CD1c-positive myeloid dendritic cell (primary cell): ENCODE data around the gene NTRK1.
A peak's percentile ranks its signal among the peaks of the same experiment; 100 is the strongest.

Experiments used
- DNase-seq: peaks from one replicate; pipeline ENCODE4 v3.0.0-alpha.2; 2016; ENCODE audit errors: extremely low spot score

The NTRK1 gene

DNA sequence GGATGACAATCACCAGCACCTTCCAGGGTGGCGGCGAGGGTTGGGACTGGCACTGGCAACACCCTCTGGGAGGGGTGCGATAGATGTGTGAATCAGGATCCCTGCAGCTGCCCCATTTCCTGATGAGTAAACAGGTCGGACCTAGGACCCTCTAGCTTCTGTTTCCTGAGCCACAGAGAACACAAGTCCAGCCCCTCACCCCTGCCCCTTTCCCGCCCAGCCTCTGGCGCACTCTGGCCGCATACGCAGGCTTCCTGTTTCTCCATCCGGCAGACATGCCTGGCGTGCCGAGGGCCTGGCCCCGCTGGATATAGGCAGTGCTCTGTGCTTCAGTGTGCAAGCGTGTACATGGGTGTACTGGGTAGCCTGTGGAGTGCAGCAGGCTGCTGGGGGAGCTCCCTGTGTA is 37.5 kb downstream of the NTRK1 start:
- peak; percentile 46 for DNase-seq

DNA sequence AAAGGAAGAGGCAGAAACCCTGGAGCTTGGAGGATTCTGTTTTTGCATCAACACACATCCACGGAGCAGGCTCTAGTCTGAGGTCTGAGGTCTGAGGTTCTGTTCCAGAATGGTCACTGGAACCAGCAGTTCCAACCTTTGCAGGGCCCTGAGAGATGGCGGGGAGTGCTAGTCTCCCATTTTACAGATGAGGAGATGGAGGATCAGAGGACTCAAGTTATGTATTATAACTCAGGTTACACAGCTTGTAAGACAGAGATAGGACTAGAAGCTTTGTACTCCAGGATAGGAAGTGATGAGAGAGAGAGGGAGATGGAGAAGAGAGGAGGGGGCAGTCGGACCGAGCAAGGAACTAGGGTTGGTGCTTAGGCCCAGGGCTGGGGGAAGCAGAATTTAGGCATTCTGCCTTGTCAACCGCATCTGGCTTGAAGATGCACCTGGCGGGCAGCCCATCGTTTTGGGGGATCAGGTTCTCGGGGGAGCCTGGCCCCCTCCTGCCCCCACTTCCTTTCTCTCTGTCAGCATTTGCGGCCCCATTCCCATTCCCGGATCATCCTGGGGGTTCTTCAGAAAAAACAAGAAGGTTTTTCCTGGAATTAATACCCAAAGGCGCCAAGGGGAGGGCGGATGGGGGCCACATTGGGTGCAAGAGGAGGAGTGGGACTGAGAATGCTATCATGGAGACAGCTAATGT is 38.5 kb downstream of the NTRK1 start:
- no peak for DNase-seq

DNA sequence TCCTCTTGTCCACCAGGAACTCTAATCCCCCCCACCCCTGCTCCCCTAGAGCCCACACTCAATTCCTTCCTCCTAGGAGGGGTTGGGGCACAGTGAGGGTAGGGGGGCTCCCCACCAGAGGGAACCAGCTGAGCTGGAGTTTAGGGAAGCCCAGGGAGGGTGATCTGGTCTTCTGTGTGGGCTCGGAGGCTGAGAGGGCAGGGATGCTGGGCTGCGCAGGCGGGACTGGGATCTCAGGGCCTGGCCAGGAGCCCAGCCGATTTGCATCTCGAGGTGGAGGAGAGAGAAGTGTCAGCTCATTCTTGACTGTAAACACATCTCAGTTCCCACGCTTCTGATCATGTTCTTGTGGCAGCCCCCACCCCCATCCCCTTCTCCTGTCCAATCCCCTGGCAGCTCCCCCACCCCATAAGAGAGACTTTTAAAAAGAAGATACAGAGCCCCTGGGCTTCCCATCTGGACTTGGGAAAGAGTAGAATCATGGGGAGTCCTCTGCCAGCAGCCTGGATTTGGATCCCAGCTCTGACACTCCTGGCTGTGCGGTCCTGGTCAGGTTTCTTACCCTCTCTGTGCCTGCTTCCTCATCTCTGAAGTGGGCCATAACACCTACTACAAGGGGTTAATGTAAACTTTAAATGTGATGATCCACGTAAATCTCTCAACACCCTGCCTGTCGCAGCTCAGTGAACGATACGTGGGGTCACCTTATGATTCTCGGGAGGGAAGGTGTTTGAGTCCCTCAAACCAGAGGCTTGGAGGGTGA is 39.5 kb downstream of the NTRK1 start:
- DNase-seq = peak; percentile 58

DNA sequence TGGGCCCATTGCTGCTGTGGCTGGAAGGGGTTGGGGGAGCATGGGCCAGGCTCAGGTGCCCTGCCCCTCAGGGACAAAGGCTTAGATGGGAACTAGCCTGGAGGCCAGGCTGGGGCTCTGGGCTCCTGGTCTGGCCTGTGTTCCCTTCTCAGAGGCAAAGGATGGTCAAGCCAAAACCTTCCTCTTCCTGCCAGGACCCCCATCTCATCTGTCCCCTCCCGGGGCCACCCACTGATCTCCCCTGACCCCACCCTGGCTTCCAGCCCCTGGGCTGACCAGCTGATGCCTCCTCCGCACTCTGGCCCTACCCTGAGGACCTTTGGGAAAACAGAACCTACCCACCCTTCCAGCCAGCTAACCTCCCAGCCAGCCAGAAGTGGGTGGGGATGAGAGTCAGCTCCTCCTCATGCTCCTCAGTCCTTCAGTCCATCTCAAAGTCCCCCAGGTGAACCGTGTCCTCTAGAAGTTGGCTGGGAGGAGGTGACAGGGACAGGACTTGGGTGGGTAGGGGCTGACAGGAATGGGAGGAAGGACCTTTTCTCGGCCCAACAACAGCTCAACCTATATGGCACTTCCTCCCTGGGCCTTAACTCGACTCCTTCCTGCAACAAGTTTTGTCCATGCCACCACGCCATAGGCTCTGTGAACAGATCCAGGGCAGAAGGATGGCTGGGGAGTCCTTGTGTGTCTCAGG is 40.4 kb downstream of the NTRK1 start:
- DNase-seq = no peak

DNA sequence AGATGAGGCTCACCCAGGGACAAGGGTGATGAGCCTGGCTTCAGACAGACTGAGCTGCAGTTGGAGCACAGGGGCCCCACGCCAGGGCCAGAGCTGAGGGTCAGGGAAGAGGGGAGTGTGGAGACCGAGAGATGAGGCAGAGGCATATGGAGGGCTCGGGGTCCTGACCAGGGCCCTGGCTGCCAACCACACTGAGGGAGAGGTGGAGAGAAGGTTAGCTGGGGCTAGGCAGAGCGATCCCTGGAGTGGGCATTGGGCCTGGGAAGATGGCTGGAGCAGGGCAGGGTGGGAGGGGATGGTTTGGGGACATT is 40.9 kb downstream of the NTRK1 start:
- DNase-seq = no peak

DNA sequence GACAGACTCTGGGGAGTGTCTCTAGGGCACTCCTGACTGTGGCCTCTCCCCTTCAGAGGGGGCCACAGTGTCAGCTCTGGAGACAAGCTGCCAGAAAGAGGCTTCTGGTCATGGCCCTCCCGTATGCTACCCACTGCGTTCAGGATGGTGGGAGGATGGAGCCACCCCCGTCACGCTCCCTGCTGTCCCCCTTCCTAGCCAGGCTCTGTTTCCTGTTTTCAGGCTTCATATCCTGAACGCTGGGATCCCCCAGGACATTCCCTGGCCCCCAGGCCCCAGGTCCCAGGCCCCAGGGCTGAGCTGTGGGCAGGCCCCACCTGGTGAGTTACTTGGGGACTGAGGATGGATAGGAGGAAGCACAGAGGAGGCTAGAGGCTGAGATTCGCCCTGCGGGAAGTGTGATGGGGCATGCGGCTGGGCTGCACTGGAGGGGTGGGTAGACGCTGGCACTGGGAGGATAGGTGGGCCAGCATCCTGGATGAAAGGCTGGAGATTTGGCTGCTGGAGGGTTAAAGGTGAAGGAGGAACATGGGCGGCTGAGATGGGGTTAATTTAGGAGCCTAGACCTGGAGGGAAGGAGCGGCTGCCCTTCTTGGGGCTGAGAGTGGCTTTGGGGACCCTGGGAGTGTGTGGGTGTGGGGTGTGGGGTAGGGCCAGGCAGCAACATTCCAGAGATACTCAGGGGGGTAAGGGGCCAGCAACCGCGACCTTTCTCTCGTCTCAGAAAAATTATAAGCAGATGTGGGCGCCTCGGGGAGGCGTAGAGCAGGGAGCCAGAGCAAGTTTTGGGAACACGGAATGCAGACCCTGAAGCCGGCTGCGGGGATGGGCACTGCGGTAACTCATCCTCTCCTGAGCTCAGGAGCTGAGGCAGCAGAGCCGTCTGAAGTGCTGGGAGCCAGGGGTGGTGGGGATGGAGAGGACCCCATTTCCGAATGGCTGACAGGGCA is 41.6 kb downstream of the NTRK1 start:
- no peak for DNase-seq

DNA sequence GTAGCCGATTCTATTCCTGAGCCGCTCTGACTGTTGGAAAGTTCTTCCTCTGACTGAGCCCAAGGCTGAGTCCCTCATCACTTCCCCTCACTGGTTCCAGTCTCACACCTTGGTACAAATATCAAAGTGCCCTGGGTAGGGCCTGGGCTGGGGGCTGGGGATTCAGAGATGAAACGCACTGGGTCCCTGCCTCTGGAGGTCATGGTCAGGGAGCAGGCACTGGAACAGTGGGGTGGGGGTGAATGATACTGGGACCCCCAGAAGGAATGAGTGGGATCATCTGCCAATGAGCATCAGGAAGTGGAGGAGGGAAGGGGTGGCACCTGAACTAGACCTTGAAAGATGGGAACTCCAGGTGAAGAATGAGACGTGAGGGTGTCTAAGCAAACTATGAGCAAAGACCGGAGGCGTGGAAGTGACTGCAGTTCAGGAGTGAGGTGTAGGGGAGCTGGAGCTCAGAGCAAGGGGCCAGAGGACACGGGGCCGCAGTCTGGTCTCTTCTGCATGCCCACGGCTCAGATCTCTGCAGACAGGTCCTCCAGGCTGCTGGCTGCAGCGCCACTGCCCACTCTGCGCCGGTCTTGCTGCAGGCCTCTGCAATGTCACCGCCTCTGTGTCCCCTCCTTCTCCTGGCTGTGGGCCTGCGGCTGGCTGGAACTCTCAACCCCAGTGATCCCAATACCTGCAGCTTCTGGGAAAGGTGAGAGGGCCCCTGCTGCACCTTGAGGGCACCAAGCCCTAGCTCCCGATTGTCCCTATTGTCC is 42.8 kb downstream of the NTRK1 start:
- no peak for DNase-seq

DNA sequence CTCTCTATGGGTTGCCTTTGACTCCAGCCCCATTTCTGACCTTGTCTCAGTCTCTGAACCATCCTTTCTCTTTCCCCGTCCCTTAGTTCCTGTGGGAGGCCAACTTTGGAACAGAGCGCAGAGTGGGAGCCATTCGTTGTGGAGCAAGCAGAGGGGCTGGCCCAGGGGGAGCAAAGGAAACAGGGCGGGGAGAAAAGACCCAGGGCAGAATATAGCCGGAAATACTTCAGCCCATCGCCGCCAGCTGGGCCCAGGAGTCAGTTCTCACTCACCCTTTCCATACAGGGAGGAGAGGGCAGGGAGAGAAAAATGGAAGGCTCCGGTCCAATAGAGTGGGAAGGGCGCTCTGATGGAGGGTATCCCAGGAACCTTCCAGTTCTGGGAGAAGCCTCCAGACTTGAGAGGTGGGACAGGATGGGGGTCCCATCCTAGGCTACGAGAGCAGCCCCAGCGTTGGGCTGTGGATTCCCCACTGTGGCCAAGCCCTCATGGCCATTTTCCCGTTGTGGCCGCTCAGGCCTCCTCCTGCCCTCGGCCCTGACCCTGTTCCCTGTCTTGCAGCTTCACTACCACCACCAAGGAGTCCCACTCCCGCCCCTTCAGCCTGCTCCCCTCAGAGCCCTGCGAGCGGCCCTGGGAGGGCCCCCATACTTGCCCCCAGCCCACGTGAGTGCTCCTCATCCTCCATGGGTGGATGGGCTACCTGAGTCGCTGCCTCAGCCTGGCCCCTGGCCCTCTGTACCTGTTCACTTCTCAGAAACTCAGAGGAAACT is 43.7 kb downstream of the NTRK1 start:
- no peak for DNase-seq

DNA sequence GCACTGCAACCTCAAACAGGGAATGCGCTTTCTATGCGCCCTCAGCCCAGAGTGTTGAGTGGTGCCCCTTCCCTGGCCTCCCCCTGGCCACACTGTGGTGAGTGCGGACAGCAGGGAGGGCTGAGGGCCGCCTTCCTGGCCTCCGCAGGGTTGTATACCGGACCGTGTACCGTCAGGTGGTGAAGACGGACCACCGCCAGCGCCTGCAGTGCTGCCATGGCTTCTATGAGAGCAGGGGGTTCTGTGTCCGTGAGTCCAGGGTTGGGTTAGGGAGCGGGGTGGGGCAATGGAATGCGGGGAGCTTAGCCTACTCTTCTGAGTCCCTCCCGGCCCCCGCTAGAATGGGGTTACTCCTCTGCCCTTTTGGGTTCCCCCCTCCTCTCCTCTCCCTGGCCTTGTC is 44.5 kb downstream of the NTRK1 start:
- DNase-seq = no peak

DNA sequence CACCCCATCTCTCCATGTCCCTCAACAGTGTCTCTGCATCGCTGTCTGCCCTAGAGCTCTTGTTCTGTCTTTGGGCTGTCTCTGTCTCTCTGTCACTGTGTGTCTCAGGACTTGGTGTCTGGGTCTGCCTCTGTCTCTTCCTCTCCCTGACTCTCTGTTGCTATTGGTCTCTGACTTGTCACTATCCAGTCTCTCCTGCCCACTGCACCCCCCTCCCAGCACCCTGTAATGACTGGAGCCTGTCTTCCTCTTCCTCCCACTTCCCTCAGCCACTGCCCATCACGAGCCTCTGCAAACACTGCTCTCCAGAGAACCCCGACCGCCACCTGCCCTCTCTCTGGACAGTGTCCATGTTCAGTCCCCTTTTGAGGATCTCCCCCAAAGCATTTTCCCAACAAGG is 45.0 kb downstream of the NTRK1 start:
- peak; percentile 58 for DNase-seq

DNA sequence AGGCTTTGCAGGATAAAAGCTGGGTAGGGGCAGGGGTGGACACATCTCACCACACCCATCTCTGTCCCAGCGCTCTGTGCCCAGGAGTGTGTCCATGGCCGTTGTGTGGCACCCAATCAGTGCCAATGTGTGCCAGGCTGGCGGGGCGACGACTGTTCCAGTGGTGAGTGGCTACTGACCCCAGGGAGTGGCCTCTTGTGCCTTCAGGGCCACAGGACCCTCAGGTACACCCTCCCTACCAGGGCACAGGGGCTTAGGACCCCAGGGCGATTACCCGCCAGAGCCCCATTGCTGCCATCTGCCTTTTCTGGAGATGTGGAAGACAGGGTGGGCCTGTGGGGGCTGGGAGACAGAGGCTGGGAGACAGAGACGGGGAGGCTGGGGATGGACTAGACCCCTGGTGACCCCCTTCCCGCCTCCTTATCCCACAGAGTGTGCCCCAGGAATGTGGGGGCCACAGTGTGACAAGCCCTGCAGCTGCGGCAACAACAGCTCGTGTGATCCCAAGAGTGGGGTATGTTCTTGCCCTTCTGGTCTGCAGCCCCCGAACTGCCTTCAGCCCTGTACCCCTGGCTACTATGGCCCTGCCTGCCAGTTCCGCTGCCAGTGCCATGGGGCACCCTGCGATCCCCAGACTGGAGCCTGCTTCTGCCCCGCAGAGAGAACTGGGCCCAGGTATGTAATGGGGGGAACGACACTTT is 45.7 kb downstream of the NTRK1 start:
- no peak for DNase-seq

DNA sequence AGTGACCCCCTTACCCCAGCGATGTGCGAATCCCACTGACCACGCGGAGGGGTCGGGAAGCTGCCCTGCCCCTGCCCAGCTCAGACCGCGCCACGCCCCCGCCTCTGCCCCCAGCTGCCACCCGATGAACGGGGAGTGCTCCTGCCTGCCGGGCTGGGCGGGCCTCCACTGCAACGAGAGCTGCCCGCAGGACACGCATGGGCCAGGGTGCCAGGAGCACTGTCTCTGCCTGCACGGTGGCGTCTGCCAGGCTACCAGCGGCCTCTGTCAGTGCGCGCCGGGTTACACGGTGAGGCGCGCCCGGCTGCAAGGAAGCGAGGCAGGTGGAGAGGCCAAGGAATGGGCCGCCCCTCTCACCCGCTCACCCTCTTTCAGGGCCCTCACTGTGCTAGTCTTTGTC is 47.9 kb downstream of the NTRK1 start:
- no peak for DNase-seq

DNA sequence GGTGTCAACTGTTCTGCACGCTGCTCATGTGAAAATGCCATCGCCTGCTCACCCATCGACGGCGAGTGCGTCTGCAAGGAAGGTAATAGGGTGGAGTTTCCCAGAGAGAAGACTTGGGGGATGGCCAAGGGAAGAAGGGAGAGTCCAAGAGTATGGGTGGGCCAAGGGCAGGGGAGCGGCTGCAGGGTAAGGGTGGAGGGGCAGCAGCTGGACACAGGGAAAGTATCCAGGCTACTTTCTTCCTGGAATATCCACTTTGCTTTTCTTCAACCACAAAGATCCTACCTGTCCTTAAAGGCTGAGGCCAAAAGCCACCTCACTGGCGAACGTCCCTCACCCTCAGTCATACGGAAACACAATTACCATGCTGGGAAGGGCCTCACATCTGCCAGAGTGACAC is 48.3 kb downstream of the NTRK1 start:
- DNase-seq = no peak

DNA sequence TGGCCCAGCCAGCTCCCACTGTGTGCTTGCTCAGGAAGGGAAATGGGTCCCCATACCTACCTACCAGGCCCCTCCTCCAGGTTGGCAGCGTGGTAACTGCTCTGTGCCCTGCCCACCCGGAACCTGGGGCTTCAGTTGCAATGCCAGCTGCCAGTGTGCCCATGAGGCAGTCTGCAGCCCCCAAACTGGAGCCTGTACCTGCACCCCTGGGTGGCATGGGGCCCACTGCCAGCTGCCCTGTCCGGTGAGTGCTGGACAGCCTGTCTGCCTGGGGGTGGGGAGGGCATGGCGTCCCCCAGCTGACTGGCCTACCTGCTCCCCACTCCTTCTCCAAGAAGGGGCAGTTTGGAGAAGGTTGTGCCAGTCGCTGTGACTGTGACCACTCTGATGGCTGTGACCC is 49.0 kb downstream of the NTRK1 start:
- DNase-seq = no peak

DNA sequence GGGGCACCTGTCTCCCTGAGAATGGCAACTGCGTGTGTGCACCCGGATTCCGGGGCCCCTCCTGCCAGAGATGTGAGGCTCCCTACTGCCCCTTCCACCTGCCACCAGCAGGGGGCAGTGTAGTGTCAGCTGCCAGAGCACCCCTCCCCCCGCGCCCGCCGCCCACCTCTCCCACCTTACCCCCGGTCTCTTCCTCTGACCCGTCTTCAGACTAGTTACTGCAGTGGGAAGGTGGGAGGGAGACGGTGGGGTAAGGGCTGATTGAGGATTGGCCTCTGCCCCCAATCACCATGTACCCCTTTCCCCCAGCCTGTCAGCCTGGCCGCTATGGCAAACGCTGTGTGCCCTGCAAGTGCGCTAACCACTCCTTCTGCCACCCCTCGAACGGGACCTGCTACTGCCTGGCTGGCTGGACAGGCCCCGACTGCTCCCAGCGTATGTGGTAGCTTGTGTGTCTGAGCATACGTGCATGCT is 49.7 kb downstream of the NTRK1 start:
- DNase-seq = peak; percentile 43

DNA sequence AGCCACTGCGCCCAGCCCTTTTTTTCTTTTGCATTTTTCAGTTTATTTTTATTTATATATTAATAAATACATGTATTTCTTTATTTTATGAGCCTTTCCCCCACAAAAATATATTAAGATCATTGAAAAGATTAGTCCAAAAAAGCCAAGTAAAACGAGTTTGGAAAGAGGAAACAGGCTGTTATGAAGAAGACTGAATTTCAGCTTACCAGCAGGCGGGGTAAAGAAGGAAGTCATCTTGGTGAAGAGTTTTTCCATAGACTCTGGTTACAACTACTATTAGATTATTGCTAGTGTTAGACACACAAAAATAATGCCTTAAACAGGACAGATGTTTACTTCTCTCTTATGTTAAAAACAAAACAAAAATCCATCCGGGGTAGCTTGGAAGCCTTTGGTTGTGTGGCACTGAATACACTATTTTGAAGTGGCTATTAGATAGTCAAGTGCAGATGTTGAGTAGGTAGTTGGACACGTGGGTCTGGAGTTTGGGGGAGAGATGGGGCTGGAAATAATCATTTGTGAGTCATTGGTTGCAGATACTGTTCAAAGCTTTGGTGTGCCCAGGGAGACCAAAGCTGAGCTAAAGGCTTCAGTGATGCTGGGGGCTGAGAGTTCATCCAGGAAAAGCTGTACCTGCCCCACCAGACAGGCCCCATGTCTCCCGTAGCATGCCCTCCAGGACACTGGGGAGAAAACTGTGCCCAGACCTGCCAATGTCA is 51.1 kb downstream of the NTRK1 start:
- DNase-seq = peak; percentile 51

DNA sequence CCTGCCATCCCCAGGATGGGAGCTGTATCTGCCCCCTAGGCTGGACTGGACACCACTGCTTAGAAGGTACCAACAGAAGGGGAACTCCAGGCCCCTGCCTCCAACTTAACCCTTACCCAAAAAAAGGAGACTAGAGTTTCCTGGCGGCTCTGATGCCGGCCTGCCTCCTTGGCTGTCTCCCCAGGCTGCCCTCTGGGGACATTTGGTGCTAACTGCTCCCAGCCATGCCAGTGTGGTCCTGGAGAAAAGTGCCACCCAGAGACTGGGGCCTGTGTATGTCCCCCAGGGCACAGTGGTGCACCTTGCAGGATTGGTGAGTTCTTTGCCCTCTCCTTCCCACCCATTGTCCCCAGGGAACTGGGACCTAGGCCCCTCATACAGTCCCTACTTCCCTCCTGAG is 51.6 kb downstream of the NTRK1 start:
- DNase-seq = no peak

DNA sequence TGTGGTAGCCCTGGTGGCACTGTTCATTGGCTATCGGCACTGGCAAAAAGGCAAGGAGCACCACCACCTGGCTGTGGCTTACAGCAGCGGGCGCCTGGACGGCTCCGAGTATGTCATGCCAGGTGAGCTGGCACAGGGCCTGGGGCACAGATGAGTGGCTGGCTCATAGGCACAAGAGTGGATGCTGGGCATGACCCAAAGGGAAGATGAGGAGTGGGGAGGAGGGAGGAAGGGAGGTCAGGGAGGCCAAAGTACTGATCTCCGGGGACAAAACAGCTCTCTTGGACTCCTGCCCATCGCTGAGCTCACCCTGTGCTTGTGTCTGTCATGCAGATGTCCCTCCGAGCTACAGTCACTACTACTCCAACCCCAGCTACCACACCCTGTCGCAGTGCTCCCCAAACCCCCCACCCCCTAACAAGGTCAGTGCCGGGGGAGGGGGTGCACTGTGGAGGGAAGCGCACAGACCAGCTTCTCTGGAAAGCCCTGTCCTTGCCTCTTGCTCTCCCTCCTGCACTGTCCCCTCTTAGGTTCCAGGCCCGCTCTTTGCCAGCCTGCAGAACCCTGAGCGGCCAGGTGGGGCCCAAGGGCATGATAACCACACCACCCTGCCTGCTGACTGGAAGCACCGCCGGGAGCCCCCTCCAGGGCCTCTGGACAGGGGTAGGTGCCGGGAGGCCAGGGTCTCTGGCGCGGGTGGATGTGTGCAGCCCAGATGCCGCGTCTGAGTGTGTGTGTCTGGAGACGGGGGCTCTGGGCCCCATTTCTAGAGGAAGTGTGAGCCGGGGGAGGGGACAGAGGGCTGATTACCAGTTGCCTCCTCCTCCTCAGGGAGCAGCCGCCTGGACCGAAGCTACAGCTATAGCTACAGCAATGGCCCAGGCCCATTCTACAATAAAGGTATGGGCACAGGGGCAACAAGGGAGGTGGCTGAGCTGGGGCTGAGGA is 52.5 kb downstream of the NTRK1 start:
- DNase-seq = no peak
